GM18502 (cell line): ENCODE measurements around the gene CDK5.

ENCODE experiments used
- ATAC-seq: cut with Tn5 transposase; IDR thresholded peaks from one replicate; pipeline ENCODE4 v1.9.1; 2021; ENCODE audit warnings: mild to moderate bottlenecking; ENCODE audit not compliant: unreplicated experiment, poor library complexity

CDK5 gene

GRCh38 chr7:151075662-151075971 is 17.9 kb upstream of the CDK5 start:
- ATAC-seq: no peak

DNA sequence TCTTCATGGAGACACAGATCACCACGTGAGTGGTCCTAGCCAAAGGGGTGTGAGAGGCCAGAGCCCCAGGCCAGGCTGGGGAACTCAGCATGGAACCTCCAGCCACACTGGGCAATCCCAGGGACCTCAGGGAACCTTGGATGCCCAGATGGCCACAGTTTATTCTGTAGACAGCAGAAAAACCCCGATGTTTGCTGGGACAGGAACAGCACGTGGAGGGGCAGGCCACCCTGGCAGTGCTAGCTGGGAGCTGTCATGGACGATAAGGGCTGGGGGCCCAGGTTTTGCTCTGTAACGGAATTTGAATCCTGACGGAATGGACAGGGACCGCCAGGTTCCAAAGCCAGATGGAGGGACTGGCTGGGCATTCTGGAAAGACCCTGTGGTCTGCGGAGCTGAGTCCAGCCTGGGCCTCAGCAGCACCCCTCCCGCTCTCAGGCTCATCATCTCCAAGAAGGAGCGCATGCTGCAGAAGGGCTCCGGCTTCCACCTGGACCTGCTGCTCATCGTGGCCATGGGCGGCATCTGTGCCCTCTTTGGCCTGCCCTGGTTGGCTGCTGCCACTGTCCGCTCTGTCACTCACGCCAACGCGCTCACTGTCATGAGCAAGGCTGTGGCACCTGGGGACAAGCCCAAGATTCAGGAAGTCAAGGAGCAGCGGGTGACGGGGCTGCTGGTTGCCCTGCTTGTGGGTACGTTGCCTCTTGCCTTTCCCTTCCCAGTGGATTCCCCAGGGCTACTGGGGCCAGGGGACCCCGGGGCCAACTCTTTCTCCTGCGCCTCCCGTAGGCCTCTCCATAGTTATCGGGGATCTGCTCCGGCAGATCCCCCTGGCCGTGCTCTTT is 17.3 kb upstream of the CDK5 start:
- ATAC-seq: no peak

DNA sequence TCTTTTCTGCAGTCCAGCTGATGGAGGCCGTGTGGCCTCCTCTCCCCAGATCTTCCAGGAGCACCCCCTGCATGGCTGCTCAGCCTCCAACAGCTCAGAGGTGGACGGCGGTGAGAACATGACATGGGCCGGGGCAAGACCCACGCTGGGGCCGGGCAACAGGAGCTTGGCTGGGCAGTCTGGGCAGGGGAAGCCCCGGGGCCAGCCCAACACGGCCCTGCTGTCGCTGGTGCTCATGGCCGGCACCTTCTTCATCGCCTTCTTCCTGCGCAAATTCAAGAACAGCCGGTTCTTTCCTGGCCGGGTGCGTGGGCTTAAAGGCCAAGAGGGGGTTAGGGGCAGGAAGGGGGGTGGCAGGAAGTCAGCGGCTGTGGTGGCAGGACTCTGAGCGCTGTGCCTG is 16.3 kb upstream of the CDK5 start:
- no peak for ATAC-seq

- ATAC-seq: no peak
Observed at GRCh38 chr7:151071032-151071866, 13.6 kb upstream of the CDK5 start.

DNA sequence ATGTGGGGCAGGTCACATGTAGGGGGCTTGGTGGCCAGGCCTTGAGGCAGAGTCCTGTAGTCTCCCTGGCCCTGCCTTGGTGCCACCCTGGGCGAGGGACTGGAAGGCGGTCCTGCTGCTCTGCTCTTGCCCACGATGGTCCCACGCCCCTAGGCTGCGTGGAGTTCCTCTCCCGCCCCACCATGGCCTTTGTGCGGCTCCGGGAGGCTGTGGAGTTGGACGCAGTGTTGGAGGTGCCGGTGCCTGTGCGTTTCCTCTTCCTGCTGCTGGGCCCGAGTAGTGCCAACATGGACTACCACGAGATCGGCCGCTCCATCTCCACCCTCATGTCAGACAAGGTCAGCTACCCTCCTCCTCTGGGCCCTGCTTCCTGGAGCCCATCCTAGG is 12.9 kb upstream of the CDK5 start:
- no peak for ATAC-seq

- no peak for ATAC-seq
Observed at GRCh38 chr7:151069841-151070573, 12.3 kb upstream of the CDK5 start.

- ATAC-seq: no peak
Observed at GRCh38 chr7:151068069-151068773, 10.5 kb upstream of the CDK5 start.

DNA sequence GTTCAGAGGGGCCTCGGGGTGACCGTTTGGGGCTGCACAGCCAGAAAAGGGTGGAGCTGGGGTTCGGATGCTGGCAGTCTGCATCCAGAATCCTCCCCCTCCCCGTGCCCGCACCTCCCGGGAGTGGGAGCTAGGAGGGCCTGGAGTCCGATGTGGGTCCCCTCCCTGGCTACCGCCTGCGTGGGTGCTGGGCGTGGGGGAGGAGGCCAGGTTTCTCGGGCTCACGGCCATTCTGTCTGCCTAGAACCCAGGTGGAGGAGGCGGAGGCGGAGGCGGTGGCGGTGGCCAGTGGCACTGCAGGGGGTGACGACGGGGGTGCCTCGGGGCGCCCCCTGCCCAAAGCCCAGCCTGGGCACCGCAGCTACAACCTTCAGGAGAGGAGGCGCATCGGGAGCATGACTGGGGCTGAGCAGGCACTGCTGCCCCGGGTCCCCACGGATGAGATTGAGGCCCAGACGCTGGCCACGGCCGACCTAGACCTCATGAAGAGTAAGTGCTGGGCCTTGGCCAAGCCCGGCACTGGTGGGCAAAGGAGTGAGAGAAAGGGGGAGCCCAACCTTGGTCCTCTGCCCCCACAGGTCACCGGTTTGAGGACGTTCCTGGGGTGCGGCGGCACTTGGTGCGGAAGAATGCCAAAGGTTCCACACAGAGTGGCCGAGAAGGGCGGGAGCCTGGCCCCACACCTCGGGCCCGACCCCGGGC is 8.7 kb upstream of the CDK5 start:
- no peak for ATAC-seq

DNA sequence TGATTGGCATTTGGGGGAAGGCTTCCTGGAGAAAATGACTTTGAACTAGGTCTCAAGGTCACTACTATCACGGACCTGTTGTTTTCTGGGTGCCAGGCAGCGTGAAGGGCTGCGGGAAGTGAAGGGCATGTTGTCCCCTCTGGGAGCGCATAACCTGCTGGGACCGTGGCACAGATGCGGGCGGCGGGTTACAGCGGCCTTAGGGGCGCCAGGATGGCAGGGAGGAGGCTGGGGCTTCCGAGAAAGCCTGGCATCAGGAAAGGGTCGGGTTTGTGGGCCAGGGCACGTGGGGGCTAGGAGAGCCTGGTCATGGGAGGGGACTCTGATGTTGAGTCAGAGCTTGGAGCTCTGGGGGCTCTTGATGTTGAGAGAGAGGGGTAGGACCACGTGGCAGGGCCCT is 7.8 kb upstream of the CDK5 start:
- ATAC-seq: no peak

DNA sequence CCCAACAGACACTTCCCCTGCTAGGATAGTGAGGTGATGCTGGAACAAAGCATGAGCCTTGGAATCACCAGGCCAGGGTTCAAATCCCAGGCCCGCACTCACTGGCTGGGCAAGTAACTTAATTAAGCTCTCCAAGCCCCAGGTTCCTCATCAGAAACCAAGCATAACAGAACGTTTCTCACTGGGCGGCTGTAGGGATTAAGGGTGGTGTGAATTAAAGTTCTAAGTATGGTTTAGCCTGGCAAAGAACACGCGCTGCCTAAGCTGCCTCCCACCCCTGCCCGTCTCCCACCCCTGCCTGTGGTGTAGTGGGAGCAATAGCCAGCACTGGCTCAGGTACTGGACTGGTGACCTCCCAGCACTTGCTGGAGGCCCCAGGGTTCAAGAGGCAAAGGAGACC is 7.3 kb upstream of the CDK5 start:
- ATAC-seq: no peak

- no peak for ATAC-seq
Observed at GRCh38 chr7:151064454-151064853, 6.8 kb upstream of the CDK5 start.

DNA sequence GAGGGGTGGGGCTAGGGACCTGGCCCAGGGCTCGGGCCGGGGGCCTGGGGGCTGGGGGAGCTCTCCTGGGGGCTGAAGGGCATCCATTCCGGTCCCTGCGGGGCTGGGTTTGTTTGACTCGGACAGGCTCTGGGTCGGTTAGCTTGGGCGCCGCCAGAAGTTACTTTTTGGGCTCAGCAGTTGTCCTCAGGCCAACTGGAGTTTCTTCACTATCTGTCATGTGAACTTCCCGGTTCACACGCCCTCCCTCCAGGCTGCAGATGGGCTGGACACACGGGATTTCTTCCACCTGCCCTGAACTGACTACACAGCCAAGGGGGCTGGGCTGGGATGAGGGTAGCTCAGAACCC is 5.5 kb upstream of the CDK5 start:
- no peak for ATAC-seq

- ATAC-seq: no peak
Observed at GRCh38 chr7:151062399-151063211, 4.9 kb upstream of the CDK5 start.

DNA sequence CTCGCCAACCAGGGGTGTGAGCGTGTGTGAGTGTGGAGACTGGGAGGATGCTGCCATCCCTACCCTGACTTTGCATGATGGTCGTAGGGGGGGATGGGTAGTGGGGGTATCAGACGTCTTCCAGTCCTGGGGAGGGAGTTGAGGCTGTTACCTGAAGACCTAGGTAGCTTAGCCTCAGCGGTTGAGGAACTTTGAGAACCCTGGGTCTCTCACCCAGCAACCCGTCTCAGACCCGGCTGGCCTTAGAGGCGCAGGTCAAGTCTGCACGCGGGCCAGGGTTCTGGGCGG is 4.4 kb upstream of the CDK5 start:
- no peak for ATAC-seq

DNA sequence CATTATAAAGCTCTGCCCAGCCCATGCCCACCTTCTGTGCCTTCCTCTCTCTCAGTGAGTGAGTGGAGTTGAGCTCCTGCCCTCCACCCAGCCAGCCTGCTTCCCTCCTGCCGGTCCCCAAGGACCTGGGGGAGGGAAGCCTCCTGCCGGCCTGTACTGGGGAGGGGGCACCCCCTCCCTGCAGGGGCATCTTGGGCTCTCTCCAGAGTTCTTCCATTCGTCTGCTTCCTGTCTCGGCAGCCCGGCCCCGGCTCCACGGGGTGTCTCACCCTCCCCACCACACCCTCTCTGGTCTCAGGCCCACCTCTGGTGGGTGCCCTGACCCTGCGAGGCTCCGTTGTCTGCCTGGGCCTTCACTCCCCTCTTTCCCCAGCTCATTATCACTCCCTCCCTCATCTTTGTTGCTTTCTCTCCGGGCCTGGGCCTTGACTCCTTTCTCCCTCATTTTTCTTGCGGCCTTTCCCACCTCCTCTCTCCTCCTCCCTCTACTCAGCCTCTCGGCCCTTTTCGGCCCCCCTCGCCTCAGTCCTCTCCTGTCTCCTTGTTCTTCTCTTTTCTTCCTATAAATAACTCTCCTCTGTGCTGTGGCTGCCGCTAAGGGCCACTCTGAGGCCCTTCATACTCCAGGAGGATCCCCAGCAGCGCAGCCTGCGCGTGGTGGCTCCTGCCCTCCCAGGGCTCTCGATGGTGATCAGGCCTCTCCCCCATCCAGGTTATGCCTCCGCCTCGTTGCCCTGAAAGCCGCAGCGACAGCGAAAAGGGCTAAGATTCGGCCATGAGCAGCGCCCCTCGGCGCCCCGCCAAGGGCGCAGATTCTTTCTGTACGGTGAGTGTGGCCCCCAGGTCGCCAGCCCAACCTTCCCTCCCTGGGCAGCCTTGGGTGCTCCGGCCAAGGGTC is 3.8 kb upstream of the CDK5 start:
- ATAC-seq: no peak

DNA sequence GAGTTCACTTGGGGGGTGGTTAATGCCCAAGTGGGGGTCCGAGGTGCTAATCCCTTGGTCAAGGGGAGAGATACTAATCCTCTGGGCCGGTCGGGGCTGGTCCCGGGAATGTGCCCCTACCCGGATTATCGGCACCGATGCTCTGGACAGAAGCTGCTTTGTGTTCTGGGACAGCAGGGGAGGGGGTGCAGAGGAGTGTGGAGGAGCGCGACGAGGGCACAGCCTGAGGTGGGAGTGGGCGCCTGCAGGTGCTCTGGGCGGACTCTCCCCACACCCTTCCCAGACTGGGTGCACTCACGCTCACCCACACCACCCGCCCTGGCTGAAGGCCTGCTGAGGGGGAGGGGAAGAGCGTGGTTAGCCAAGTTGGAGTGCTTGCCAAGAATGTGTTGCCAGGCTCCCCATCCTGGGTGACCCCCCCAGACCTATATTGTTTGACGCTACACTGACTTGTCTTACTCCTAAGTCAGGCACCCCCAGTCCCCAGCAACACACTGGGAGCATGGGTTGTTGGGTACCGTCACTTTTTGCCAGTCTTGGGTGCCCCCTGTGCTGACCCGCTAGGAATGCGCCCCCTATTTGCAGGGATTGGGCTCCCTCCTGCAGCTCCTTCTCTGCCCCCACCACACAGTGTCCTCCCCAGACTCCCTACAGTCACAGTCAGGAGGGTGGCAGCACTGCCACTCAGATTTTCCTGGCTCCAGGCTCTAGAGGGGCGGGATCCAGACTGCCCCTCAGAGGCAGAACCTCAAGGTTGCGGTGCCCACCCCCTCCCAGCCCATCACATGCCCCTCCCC is 2.9 kb upstream of the CDK5 start:
- ATAC-seq: no peak

- no peak for ATAC-seq
Observed at GRCh38 chr7:151060113-151060415, 2.4 kb upstream of the CDK5 start.
